HG03045 (cell line): ENCODE results near the gene SPI1.

Experiments
- ATAC-seq: cut with Tn5 transposase; IDR thresholded peaks from one replicate; pipeline ENCODE4 v1.9.1; 2021; ENCODE audit warnings: mild to moderate bottlenecking, moderate library complexity; ENCODE audit not compliant: unreplicated experiment

SPI1 gene

GRCh38 chr11:47378010-47378835 lies at the start of gene SPI1:
SPI1 (minus strand) TSS chr11:47378547; CDS start chr11:47378353, 194 bp downstream.
- peak; percentile 79 for ATAC-seq

- ATAC-seq: peak; percentile 89
Observed at GRCh38 chr11:47426062-47426956, 48.0 kb upstream of the SPI1 start, which contains the start of gene PSMC3. PSMC3 (minus strand) TSS chr11:47426439; CDS start chr11:47426279, 160 bp downstream.

- no peak for ATAC-seq
Observed at GRCh38 chr11:47425611-47426010, 47.3 kb upstream of the SPI1 start.

DNA sequence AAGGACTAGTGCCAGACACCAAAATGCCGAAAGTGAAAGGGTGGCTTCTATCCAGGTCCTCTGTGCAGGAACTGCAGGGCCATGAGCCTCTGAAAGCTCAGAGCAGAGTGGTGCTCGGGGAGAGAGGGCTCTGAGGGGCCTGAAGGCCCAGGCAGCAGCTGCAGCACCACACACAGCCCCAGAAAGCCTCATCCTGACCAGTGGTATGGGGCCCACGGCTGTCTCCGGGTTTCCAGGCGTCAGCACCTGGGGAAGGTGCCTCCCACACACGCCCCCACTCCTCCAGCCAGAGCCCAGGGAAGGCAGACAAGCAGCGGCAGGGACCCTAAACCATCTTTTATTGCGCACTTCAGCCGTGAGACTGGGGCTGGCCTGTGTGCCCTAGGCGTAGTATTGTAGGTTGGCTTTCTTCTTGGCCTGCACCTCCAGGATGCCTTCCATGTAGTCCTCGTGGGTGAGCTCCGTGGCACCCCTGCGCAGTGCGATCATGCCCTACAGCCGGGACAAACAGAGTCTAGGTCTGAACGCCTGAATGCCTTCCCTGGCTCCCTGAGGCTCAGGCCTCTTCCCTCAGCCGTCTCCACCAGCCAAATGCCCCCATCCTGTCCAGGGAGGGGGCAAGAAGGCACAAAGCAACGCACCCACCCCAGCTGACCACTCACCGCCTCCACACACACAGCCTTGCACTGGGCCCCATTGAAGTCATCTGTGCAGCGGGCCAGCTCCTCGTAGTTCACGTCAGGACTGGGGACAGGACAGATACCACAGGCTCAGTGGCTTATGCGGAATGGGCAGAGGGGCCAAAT lies 40.3 kb upstream of the SPI1 start:
- ATAC-seq: no peak

DNA sequence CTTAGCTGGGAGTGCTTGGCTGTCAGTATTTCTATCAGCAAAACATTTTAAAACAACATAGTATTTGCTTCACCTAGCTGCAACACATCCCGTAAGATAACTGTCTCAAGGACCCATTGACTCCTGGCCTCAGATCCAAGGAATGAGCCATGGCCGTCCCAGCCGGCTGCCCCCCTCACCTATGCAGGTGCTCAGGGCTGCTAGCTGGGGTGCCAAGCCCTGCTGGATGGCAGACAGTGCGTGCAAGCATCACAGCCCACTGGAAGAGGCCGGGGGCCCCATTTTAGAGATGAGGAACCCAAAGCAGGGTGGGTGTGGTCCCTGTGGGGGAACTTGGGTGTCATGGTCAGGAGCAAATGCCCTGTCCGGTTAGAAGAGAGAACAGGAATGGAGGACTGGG lies 39.4 kb upstream of the SPI1 start:
- no peak for ATAC-seq

GRCh38 chr11:47415949-47416472 lies 37.7 kb upstream of the SPI1 start:
- no peak for ATAC-seq

DNA sequence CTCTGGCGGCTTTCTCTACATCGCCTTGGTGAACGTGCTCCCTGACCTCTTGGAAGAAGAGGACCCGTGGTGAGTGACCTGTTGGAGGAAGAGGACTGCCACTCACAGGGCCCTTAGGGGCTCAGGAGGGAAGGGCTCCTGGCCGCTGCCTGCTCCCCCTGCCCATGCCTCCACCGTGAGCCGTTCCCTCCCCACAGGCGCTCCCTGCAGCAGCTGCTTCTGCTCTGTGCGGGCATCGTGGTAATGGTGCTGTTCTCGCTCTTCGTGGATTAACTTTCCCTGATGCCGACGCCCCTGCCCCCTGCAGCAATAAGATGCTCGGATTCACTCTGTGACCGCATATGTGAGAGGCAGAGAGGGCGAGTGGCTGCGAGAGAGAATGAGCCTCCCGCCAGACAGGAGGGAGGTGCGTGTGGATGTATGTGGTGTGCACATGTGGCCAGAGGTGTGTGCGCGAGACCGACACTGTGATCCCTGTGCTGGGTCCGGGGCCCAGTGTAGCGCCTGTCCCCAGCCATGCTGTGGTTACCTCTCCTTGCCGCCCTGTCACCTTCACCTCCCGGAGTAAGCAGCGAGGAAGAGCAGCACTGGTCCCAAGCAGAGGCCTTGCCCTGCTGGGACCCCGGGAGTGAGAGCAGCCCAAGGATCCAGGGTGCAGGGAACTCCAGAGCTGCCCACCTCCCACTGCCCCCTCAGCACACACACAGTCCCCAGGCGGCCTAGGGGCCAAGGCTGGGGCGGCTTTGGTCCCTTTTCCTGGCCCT lies 36.9 kb upstream of the SPI1 start:
- no peak for ATAC-seq

GRCh38 chr11:47414685-47415070 lies 36.3 kb upstream of the SPI1 start:
- ATAC-seq: no peak

DNA sequence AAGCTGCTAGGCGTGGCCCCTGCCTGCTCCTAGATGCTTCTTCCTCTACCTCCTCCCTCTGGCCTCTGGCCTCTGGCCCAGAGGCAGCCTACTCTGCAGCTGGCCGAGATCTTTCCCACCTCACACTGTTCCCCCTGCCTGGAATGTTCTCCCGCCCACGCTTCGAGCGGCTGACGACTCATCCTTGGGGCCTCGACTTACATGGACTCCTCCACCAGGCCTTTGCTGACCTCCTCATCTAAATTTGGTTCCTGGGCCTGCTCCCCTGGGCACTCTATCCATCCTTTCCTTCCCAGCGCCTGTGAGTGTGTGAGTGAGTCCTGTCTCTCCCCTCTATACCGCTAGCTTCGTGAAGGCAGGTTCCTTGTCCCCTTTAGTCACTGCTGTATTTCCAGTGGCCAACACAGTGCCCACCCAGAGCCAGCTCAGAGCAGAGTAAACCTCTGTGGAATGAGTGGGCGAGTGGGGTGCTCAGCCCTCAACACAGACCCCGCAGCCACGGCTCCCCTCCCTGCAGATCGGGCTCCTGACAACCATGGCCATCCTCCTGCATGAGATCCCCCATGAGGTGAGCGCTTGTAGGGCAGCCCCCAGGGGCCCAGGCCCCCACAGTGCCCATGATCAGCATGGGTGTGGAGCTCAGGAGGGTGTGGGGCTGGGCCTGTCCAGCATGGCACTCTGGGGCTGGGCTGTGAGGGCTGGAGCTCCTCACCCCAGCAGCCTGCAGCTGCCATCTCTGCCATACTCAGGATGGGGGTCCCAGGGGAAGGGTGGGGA lies 35.7 kb upstream of the SPI1 start:
- ATAC-seq: no peak

GRCh38 chr11:47413351-47413750 lies 35.0 kb upstream of the SPI1 start:
- ATAC-seq: no peak

GRCh38 chr11:47411884-47412746 lies 33.8 kb upstream of the SPI1 start:
- ATAC-seq: no peak

GRCh38 chr11:47410370-47411264 lies 32.3 kb upstream of the SPI1 start:
- no peak for ATAC-seq

DNA sequence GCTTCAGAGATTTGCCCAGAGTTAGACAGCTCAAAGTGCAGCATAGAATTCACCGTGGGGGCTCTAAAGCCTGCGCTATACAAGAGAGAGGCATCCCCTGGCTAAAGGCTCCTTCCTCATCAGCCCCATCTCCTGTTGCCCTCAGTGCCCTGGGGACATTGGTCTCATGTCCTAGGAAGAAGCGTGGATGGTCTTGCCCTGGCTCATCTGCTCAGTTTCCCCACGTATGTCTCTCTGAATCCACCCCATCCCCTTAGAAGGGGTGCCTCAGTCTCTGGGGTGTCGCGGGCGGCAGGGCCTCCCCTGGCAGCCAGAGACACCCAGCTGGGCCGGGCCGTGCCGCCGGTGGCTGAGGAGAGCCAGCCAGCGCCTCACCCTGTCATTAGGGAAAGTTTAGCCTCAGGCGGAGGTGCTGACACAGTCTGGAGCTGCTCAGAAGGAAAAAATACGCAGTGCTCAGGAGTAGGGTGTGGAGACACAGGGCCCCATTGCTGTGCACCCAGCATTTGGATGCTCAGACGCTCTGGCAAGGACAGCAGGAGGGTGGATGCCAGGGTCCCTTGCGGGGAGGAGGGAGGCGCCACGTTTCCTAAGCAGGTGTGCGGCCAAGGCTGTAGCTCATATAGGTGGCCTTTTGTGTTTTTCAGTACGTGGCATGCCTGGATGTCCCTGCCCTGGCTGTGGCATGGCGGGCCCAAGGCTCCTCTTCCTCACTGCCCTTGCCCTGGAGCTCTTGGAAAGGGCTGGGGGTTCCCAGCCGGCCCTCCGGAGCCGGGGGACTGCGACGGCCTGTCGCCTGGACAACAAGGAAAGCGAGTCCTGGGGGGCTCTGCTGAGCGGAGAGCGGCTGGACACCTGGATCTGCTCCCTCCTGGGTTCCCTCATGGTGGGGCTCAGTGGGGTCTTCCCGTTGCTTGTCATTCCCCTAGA lies 31.4 kb upstream of the SPI1 start:
- ATAC-seq: no peak

DNA sequence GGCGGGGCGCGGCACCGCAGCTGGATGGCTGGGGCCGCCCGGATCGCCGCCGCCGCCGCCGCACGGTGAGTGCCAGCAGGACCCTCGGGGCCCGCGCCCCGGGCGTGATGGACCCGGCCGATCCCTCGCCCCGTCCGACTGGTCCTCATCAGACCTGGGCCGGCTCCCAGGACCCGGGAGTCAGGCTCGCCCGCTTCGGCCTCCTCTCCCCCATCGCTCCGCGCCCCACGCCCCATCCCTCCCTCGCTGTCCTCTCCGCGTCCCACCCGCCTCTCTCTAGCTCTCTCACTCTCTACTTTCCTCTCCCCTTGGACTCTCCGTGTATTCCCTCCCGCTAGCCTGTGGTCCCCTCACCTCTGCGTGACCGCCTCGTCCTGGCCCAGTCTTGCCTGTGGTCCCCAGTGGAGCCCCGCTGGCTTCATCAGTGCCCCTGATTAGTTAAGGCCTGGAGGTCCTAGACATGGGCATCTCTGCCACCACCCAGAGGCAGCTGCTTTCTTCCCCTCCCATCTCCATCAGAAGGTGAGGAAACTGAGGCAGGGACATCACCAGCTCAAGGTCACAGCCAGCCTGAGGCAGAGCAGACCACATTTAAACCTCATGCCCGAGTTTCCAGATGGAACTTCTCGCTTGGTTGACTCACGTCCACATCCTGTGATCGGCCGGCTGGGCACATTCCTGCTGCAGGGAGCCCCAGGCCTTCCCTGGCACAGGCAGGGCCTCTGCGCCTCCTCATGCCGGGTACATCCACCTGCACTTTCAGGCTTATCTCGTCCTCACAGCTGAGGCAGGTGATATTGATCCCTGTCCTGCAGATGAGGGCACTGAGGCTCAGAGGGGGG lies 30.5 kb upstream of the SPI1 start:
- no peak for ATAC-seq
